H9 (cell line): ENCODE results near the gene CCDC40. TPM values are rescaled to one million over a fixed set of nuclear protein-coding genes. Genes with fewer than 3 reads are reported as not detected.

ENCODE experiments used
- DNase-seq: peaks from one replicate; pipeline ENCODE4 v3.0.0-alpha.2; 2017
- H2AFZ ChIP-seq: one replicate; pipeline ENCODE4 v1.6.1; 2013; ENCODE audit warnings: mild to moderate bottlenecking, low read length, control low read depth, moderate library complexity
- H2AK5ac ChIP-seq: 2 replicates; pipeline ENCODE4 v1.6.1; 2013; ENCODE audit warnings: low read length, control low read depth, mixed read lengths; ENCODE audit not compliant: insufficient read length
- H2BK120ac ChIP-seq: one replicate; pipeline ENCODE4 v1.6.1; 2013; ENCODE audit warnings: low read depth, mild to moderate bottlenecking, low read length, control low read depth, inconsistent platforms; ENCODE audit not compliant: poor library complexity, severe bottlenecking
- H2BK12ac ChIP-seq: 2 replicates; pipeline ENCODE4 v1.6.1; 2013; ENCODE audit warnings: low read length, control low read depth, mixed read lengths, low read depth; ENCODE audit not compliant: insufficient read length
- H2BK15ac ChIP-seq: 2 replicates; pipeline ENCODE4 v1.6.1; 2013; ENCODE audit warnings: low read depth, low read length, control low read depth
- H2BK20ac ChIP-seq: one replicate; pipeline ENCODE4 v1.6.1; 2013; ENCODE audit warnings: low read depth, mild to moderate bottlenecking, low read length, control low read depth, inconsistent platforms; ENCODE audit not compliant: poor library complexity, severe bottlenecking
- H2BK5ac ChIP-seq: 2 replicates; pipeline ENCODE4 v1.6.1; 2013; ENCODE audit warnings: low read length, control low read depth, mixed read lengths; ENCODE audit not compliant: insufficient read length
- H3K14ac ChIP-seq: 2 replicates; pipeline ENCODE4 v1.6.1; 2013; ENCODE audit warnings: low read length, control low read depth; ENCODE audit not compliant: insufficient read depth
- H3K18ac ChIP-seq: 2 replicates; pipeline ENCODE4 v1.6.1; 2013; ENCODE audit warnings: low read depth, mild to moderate bottlenecking, mixed read lengths, low read length, control low read depth; ENCODE audit not compliant: insufficient read length
- H3K23ac ChIP-seq: 2 replicates; pipeline ENCODE4 v1.6.1; 2013; ENCODE audit warnings: low read length, control low read depth, mixed read lengths, low read depth; ENCODE audit not compliant: insufficient read length
- H3K23me2 ChIP-seq: 2 replicates; pipeline ENCODE4 v1.6.1; 2013; ENCODE audit warnings: low read depth, mild to moderate bottlenecking, mixed read lengths, low read length, control low read depth; ENCODE audit not compliant: insufficient read length, poor library complexity, severe bottlenecking
- H3K27ac ChIP-seq: 2 replicates; pipeline ENCODE4 v1.5.1; 2013; ENCODE audit warnings: low read length, control low read depth, mixed read lengths, low read depth; ENCODE audit not compliant: insufficient read length
- H3K27me3 ChIP-seq: 2 replicates; pipeline ENCODE4 v1.6.1; 2013; ENCODE audit warnings: low read length, control low read depth, inconsistent platforms; ENCODE audit not compliant: insufficient read depth
- H3K4ac ChIP-seq: 2 replicates; pipeline ENCODE4 v1.6.1; 2013; ENCODE audit warnings: low read depth, mild to moderate bottlenecking, control low read depth, inconsistent platforms, low read length, moderate library complexity
- H3K4me1 ChIP-seq: 2 replicates; pipeline ENCODE4 v1.6.1; 2013; ENCODE audit warnings: low read length, control low read depth, inconsistent platforms; ENCODE audit not compliant: insufficient read depth
- H3K4me2 ChIP-seq: 2 replicates; pipeline ENCODE4 v1.6.1; 2013; ENCODE audit warnings: low read length, control low read depth, mixed read lengths; ENCODE audit not compliant: insufficient read length, insufficient read depth
- H3K56ac ChIP-seq: 2 replicates; pipeline ENCODE4 v1.6.1; 2013; ENCODE audit warnings: low read depth, mild to moderate bottlenecking, mixed read lengths, low read length, control low read depth; ENCODE audit not compliant: insufficient read length
- H3K79me1 ChIP-seq: 2 replicates; pipeline ENCODE4 v1.6.1; 2013; ENCODE audit warnings: low read depth, mild to moderate bottlenecking, moderate library complexity, low read length, control low read depth, inconsistent platforms; ENCODE audit not compliant: insufficient read depth, poor library complexity, severe bottlenecking
- H3K79me2 ChIP-seq: 2 replicates; pipeline ENCODE4 v1.6.1; 2013; ENCODE audit warnings: low read length, control low read depth, inconsistent platforms; ENCODE audit not compliant: insufficient read depth
- H3K9ac ChIP-seq: 2 replicates; pipeline ENCODE4 v1.6.1; 2013; ENCODE audit warnings: low read length, control low read depth, mixed read lengths; ENCODE audit not compliant: insufficient read length; ENCODE audit errors: extremely low read depth
- H3K9me3 ChIP-seq: one replicate; pipeline ENCODE4 v1.6.1; 2013; ENCODE audit warnings: low read depth, low read length, inconsistent platforms; ENCODE audit not compliant: control insufficient read depth
- H3T11ph ChIP-seq: one replicate; pipeline ENCODE4 v1.6.1; 2013; ENCODE audit warnings: mild to moderate bottlenecking, low read length, control low read depth, inconsistent platforms
- H4K20me1 ChIP-seq: one replicate; pipeline ENCODE4 v1.6.1; 2013; ENCODE audit not compliant: control insufficient read depth, insufficient read length, insufficient read depth
- H4K5ac ChIP-seq: 2 replicates; pipeline ENCODE4 v1.6.1; 2013; ENCODE audit warnings: low read depth, mild to moderate bottlenecking, mixed read lengths, low read length, control low read depth; ENCODE audit not compliant: insufficient read length
- H4K8ac ChIP-seq: replicated peaks from 2 replicates; pipeline ENCODE4 v1.6.1; 2013; ENCODE audit warnings: low read length, control low read depth, mixed read lengths, low read depth; ENCODE audit not compliant: insufficient read length
- H4K91ac ChIP-seq: 2 replicates; pipeline ENCODE4 v1.6.1; 2013; ENCODE audit warnings: low read depth, mild to moderate bottlenecking, moderate library complexity, mixed read lengths, low read length, control low read depth; ENCODE audit not compliant: insufficient read length
- H3K27ac Mint-ChIP-seq, 3 experiments: 2 replicates in 2 of 3; 3 replicates in 1 of 3; pipeline ENCODE4 v1.8.0; 2020 to 2021; ENCODE audit warnings: mixed read lengths in 3 of 3, mild to moderate bottlenecking in 1 of 3, moderate library complexity in 1 of 3
- H3K27me3 Mint-ChIP-seq: 2 replicates; pipeline ENCODE4 v1.8.0; 2021; ENCODE audit warnings: low read depth, mild to moderate bottlenecking, moderate library complexity, mixed read lengths
- H3K36me3 Mint-ChIP-seq, 3 experiments: 2 replicates in 2 of 3; 3 replicates in 1 of 3; pipeline ENCODE4 v1.8.0; 2020 to 2021; ENCODE audit warnings: low read depth in 3 of 3, mixed read lengths in 3 of 3; ENCODE audit not compliant: insufficient read depth in 1 of 3
- H3K4me1 Mint-ChIP-seq, 2 experiments: 2 replicates each; pipeline ENCODE4 v1.8.0; 2020; ENCODE audit warnings: mixed read lengths in 2 of 2
- H3K4me3 Mint-ChIP-seq, 2 experiments: 2 replicates in 1 of 2; 3 replicates in 1 of 2; pipeline ENCODE4 v1.8.0; 2020 to 2021; ENCODE audit warnings: mild to moderate bottlenecking in 2 of 2, mixed read lengths in 2 of 2, moderate library complexity in 1 of 2
- H3K9me3 Mint-ChIP-seq, 2 experiments: 2 replicates in 1 of 2; 3 replicates in 1 of 2; pipeline ENCODE4 v1.8.0; 2020; ENCODE audit warnings: mild to moderate bottlenecking in 2 of 2, mixed read lengths in 2 of 2, moderate library complexity in 1 of 2
- CTCF ChIP-seq: fragments of 200-600 bp; sonication (generic); conservative IDR thresholded peaks from 3 replicates; pipeline ENCODE4 v1.8.0; 2021; ENCODE audit warnings: antibody characterized with exemption, mild to moderate bottlenecking
- WGBS: extraction: QIAGEN DNeasy Blood & Tissue Kit; methylation state at CpG from one replicate; pipeline ENCODE4 v1.1.7; 2013; ENCODE audit warnings: missing lambda C conversion rate, low lambda C conversion rate, mixed read lengths; ENCODE audit not compliant: insufficient read length; ENCODE audit errors: extremely low coverage; 5-methylcytosine and 5-hydroxymethylcytosine counted together
- total RNA-seq: library from RNA; stranded (reverse); gene quantifications from 2 replicates; pipeline ENCODE4 v1.2.1, GENCODE V29; 2021

Gene CCDC40
- total RNA-seq, 1 experiment from 2014 or later = 8.9 TPM

- Histone ChIP-seq H4K5ac (no peak overlapping the region), H2AK5ac (no peak overlapping the region), H2BK5ac (no peak overlapping the region), H3K18ac (no peak overlapping the region), H4K20me1 (no peaks in the 10 kb centered on the region), H3K79me2 (no peaks in the 10 kb centered on the region), H3K4me1 (no peaks in the 10 kb centered on the region), H4K91ac (no peak overlapping the region), H2BK12ac (no peak overlapping the region), H3K9me3 (no peaks in the 10 kb centered on the region), H3K23me2 (no peaks in the 10 kb centered on the region), H3K9ac (no peak overlapping the region), H2AFZ (no peak overlapping the region), H3K27ac (no peak overlapping the region), H3K56ac (no peak overlapping the region), H3K14ac (no peak overlapping the region), H3K23ac (no peak overlapping the region), H3K4ac (no peak overlapping the region), H2BK15ac (no peak overlapping the region), H2BK120ac (no peak overlapping the region), H4K8ac (no peak overlapping the region), H2BK20ac (no peak overlapping the region), H3K79me1 (no peaks in the 10 kb centered on the region), H3T11ph (no peak overlapping the region), H3K4me2 (no peak overlapping the region), H3K27me3 (no peaks in the 10 kb centered on the region)
- Mint-ChIP-seq H3K9me3 (no peaks in the 10 kb centered on the region), H3K27me3 (no peaks in the 10 kb centered on the region), H3K36me3 (peaks cover 2 to 13% (median 7%) of the 10 kb centered on the region in 3 experiments; a peak in 6 of 7 replicates), H3K4me3 (no peak overlapping the region), H3K4me1 (peaks cover 15 to 21% of the 10 kb centered on the region in 2 experiments), H3K27ac (no peak overlapping the region)
- no peak for TF ChIP-seq CTCF
- no CpG with 5 or more reads among the region's 10 CpGs for WGBS
- no peak for DNase-seq
Observed at GRCh38 chr17:80053102-80053501, 16.7 kb downstream of the CCDC40 start.
